PC-9 (cell line): ENCODE measurements around the gene DNMT3A.

Experiments used
- EZH2 ChIP-seq: fragments of 200-600 bp; sonication (generic); IDR thresholded peaks from 2 replicates; pipeline ENCODE4 v1.8.0; 2017; ENCODE audit warnings: antibody characterized with exemption, low read depth
- TF ChIP-seq, protein P1 (sequence below): fragments of 200-600 bp; sonication (generic); conservative IDR thresholded peaks from 2 replicates; pipeline ENCODE4 v1.6.1; 2017; ENCODE audit warnings: mixed run types, antibody characterized with exemption, mild to moderate bottlenecking, moderate library complexity

DNA sequence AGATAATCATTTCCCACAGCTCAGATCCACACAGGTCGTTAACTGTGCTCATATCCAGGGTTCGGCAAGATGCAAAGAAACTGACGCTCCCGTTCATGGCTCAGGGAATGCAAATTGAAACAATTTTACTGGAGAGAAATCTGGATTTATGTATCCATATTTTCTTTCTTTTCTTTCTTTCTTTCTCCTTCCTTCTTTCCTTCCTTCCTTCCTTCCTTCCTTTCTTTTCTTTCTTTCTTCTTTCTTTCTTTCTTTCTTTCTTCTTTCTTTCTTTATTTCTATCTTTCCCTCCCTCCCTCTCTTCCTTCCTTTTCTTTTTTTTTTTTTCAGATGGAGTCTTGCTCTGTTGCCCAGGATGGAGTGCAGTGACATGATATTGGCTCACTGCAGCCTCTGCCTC lies 153.3 kb downstream of the DNMT3A start:
- TF ChIP-seq, protein P1, sequence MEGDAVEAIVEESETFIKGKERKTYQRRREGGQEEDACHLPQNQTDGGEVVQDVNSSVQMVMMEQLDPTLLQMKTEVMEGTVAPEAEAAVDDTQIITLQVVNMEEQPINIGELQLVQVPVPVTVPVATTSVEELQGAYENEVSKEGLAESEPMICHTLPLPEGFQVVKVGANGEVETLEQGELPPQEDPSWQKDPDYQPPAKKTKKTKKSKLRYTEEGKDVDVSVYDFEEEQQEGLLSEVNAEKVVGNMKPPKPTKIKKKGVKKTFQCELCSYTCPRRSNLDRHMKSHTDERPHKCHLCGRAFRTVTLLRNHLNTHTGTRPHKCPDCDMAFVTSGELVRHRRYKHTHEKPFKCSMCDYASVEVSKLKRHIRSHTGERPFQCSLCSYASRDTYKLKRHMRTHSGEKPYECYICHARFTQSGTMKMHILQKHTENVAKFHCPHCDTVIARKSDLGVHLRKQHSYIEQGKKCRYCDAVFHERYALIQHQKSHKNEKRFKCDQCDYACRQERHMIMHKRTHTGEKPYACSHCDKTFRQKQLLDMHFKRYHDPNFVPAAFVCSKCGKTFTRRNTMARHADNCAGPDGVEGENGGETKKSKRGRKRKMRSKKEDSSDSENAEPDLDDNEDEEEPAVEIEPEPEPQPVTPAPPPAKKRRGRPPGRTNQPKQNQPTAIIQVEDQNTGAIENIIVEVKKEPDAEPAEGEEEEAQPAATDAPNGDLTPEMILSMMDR = no peak
- TF ChIP-seq EZH2 = no peak
